GM12872 (cell line): ENCODE measurements around the gene PBX4.

ENCODE experiments used
- TF ChIP-seq, protein P1 (sequence below): IDR thresholded peaks from 3 replicates; pipeline ENCODE4 v1.5.1; 2011; ENCODE audit warnings: low read depth, mild to moderate bottlenecking, low read length, moderate library complexity; ENCODE audit not compliant: insufficient read depth

The PBX4 gene

DNA sequence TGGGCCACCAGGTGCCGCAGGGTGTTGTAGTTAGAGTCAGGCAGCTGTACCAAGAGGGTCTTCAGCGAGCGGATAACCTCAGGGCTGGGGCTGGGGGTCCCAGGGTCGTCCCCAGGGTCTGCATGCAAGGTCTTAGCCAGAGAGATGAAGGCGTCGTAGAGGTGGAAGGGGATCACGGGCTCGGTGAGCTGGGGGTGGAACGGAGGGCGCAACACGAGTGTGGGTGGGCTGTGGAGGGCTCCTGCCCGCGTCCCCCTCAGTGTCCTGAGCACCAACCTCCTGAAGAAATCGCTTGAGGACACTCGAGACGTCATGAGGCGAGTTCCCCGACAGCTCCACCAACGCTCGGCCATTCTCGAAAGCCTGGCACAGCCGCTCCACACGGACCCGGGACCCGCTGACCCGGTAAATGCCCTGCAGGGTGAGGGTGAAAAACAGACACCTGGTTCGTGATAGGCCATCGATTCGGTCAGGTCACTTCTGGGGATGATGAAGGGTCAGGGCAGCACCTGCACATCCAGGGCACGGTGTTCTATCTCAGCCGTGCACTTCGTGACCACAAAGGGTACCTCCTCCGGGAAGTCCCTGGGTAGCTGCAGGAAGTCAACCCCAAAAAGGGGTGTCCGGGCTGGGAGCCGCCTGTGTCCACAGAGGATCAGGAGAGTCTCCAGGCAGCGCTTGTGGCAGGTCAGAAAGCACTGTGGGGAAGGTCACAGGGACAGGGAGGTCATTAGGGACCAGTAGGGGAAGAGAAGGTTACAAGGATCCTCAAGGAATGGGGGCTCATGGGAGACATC, 16.2 kb upstream of the PBX4 start:
- TF ChIP-seq, protein P1, sequence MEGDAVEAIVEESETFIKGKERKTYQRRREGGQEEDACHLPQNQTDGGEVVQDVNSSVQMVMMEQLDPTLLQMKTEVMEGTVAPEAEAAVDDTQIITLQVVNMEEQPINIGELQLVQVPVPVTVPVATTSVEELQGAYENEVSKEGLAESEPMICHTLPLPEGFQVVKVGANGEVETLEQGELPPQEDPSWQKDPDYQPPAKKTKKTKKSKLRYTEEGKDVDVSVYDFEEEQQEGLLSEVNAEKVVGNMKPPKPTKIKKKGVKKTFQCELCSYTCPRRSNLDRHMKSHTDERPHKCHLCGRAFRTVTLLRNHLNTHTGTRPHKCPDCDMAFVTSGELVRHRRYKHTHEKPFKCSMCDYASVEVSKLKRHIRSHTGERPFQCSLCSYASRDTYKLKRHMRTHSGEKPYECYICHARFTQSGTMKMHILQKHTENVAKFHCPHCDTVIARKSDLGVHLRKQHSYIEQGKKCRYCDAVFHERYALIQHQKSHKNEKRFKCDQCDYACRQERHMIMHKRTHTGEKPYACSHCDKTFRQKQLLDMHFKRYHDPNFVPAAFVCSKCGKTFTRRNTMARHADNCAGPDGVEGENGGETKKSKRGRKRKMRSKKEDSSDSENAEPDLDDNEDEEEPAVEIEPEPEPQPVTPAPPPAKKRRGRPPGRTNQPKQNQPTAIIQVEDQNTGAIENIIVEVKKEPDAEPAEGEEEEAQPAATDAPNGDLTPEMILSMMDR, result no peak

DNA sequence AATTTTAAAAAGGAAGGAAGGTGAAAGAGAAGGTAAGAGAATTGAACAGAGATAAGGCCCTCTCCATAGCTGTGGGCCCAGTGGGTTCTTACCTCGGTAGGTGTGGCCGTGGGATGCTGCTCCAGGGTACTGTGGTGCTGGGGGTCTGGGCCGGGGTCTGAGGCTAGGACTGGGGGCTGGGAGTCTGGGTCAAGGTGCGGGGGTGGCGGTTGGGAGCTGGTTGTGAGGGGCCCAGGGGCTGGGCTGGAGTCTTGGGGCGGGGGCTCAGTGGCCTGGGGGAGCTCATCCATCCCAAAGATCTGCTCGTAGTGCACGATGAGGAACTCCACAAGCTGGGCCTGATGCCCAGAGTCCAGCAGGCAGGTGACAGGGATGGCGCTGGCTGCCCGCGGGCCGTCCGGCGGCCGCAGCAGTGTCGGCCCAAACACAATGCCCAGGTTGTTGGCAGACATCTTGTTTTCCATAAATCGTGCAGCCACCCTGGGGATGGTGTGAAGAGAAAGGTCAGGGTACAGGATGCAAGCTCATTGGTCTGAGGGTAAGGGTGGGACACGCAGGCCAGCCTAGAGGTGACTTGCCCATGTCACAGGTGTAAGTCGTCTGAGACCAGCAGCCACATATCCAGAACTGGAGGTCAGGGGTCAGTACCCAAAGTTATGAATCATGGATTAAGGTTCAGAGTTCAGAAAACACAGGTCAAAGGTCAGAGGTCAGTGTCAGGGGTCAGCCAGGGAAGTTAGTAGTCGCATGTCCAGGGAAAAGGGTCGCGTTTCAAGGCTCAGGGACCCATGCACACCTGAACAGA, 15.4 kb upstream of the PBX4 start:
- TF ChIP-seq, protein P1, result no peak

DNA sequence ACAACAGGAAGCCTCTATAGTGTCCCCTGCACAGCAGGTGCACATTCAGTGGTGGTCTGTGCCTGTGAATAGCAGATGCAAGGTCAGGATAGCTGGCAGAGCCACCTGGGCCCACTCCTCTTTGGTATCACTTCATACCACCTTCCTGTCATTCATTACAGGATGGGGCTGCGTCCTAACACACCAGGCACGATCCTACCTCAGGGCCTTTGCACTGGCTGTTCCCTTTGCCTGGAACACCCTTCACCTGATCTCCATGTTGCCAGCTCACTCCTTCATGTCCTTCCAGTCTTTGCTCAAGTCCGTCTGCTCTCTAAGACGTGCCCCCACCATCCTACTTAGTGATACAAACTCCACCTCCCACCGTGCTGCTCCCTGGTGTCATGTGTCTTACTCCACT, 14.2 kb upstream of the PBX4 start:
- TF ChIP-seq, protein P1, result no peak

DNA sequence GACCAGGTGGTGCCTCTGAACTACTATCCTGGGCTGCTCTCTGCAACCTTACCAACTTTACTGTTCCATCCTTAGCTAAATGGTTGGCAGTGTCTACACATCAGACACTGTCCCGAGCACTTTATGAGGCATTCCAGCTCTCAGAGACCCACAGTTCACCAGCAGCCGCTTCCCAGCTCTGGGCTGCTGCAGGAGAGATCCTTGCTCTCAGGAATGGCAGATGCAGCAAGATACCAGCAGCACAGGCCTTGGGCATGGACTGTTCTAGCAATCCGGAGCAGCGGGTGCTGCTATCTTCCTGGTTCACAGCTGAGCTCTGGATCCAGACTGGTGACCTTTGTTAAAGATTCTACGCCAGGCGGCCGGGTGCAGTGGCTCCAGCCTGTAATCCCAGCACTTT, 12.9 kb upstream of the PBX4 start:
- TF ChIP-seq, protein P1, result no peak

DNA sequence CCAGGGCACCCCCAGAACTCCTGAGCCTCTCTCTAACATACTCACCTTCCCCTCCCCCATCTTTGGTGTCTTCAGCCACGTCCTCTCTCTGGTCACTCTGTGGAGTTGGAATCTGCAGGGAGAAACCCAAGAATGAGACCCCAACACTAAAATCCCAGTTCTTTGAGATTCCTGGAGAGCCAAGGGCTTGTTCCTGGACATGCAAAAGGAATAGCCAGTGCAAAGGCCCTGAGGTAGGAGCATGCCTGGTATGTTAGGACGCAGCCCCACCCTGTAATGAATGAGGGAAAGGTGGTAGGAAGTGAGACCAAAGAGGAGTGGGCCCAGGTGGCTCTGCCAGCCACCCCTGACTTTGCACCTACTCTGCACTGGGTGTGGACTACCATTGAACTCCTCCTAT, 11.9 kb upstream of the PBX4 start:
- TF ChIP-seq, protein P1, result no peak

DNA sequence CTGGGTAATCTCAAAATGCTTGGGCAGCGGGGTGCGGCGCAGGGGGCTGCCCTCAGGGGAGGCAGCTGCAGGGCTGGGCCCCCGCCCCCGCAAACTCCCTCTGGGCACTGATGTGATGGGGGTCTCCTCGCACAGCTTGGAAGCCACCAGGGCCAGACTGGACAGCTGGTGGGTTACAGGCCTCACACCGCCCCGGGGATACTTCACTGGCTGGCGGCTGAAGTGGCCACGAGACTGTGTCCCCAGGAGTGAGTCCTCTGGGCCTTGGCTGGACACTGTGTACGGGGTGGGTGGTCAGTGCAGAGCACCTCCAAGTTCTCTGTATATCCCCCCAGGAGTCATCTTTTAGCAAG, 11.6 kb upstream of the PBX4 start:
- TF ChIP-seq, protein P1, result no peak

DNA sequence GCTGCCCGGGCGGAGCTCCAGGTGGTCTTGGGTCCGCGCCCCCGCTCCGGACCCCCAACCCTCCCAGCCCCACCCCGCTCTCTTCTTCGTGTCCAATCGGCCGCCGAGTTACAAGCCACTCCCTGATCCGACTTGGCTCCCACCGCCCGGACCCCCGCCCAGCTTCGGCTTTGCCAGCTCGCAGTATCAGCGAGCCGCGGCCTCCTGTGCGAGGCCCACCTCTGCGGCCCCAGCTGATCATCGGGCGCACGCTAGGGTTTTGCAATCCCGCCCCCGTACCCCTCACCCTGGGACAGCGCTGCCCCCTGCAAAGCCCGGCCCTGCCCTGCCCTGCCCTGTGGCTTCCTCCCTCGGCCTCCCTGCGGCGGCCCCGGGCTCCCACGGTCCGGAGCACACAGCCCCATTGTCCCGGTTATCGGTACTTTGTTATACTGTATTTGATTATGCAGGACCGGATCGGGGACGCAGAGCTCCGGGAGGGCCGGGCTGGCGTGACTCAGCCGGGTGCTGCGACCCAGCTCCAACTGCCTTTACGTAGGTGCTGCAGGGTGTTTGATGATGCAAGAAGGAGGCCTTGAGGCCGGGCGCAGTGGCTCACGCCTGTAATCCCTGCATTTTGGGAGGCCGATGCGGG, 10.1 kb upstream of the PBX4 start:
- TF ChIP-seq, protein P1, result no peak
